Retina (tissue), 1 donor: ENCODE data around the gene RAP1GAP2.
"Not testable (repeated sequence)": the region's sequence is repeated elsewhere in the genome, so short reads cannot be mapped to it uniquely, and the experiment has no call there.

Experiments used
- DNase-seq: peaks from one replicate; pipeline ENCODE4 v3.0.0-alpha.2; 2016

Gene RAP1GAP2

GRCh38 chr17:2815781-2816185 is 19.5 kb downstream of the RAP1GAP2 start:
- no peak for DNase-seq

- DNase-seq, result no peak
These were observed 20.4 kb downstream of the RAP1GAP2 start for GRCh38 chr17:2816688-2817087.

GRCh38 chr17:2819294-2819693 is 23.1 kb downstream of the RAP1GAP2 start:
- not testable (repeated sequence) for DNase-seq

GRCh38 chr17:2819921-2820501 is 23.8 kb downstream of the RAP1GAP2 start:
- DNase-seq, result no peak

GRCh38 chr17:2821868-2822267 is 25.6 kb downstream of the RAP1GAP2 start:
- DNase-seq, result no peak

- DNase-seq, result no peak
These were observed 26.1 kb downstream of the RAP1GAP2 start for GRCh38 chr17:2822358-2822757.

- DNase-seq, result no peak
These were observed 29.2 kb downstream of the RAP1GAP2 start for GRCh38 chr17:2825253-2825970.

- peak; percentile 89 for DNase-seq
These were observed 32.3 kb downstream of the RAP1GAP2 start for GRCh38 chr17:2828397-2829038.

GRCh38 chr17:2830678-2831077 is 34.4 kb downstream of the RAP1GAP2 start:
- no peak for DNase-seq

GRCh38 chr17:2835780-2836179 is 39.5 kb downstream of the RAP1GAP2 start:
- DNase-seq, result no peak

GRCh38 chr17:2837147-2837561 is 40.9 kb downstream of the RAP1GAP2 start:
- no peak for DNase-seq

- DNase-seq, result no peak
These were observed 45.4 kb downstream of the RAP1GAP2 start for GRCh38 chr17:2841606-2842005.

GRCh38 chr17:2842464-2842863 is 46.2 kb downstream of the RAP1GAP2 start:
- DNase-seq, result no peak

- no peak for DNase-seq
These were observed 48.2 kb downstream of the RAP1GAP2 start for GRCh38 chr17:2844416-2844815.

- no peak for DNase-seq
These were observed 51.4 kb downstream of the RAP1GAP2 start for GRCh38 chr17:2847381-2848333.

- DNase-seq, result peak; percentile 29
These were observed 53.1 kb downstream of the RAP1GAP2 start for GRCh38 chr17:2849327-2849670.

GRCh38 chr17:2850991-2851390 is 54.8 kb downstream of the RAP1GAP2 start:
- no peak for DNase-seq

GRCh38 chr17:2851615-2852014 is 55.4 kb downstream of the RAP1GAP2 start:
- no peak for DNase-seq

- DNase-seq, result peak; percentile 31
These were observed 56.0 kb downstream of the RAP1GAP2 start for GRCh38 chr17:2852221-2852620.

- DNase-seq, result peak; percentile 62
These were observed 56.6 kb downstream of the RAP1GAP2 start for GRCh38 chr17:2852729-2853282.

GRCh38 chr17:2853283-2854142 is 57.3 kb downstream of the RAP1GAP2 start:
- DNase-seq, result no peak
